CD4-positive, alpha-beta T cell treated with Interleukin-17A for 1 hour (primary cell): Measurements from ENCODE around the gene SLC23A1.

ENCODE experiments used
- DNase-seq: peaks from one replicate; pipeline ENCODE4 v3.0.0-alpha.2; 2020

The SLC23A1 gene

DNA sequence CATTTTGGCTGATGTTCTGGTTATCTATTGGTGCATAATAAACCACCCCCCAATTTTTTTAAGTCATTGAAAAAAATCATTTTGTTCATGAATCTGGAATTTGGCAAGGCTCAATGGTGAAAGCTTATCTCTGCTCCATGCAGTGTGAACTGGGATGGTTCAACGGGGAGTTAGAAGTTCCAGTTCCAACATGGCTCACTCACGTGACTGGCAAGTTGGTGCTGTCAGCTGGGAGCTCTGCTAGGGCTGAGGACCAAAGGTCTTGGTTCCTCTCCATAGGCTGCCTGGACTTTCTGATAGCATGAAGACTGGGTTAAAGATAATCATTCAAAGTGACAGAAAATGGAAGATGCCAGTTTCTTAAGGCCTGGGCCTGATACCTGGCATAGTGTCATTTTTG, 23.9 kb upstream of the SLC23A1 start:
- DNase-seq = no peak

DNA sequence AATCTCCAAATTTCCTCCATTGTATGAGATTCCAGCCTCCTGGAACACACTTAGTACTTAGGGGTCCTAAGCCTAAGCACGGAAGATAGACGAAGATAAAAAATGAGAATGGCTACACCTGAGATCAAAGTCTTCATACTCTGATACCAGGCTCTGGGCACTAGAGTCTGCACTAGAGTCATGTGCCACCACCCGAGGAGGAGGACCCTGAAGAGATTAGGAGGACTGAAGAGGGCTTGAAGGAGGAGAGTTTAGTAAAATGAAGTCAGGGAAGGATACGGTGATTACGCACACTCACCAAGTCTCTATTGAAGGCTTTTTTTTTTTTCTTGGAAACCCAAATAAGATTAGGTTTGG, 21.4 kb upstream of the SLC23A1 start:
- DNase-seq = no peak

DNA sequence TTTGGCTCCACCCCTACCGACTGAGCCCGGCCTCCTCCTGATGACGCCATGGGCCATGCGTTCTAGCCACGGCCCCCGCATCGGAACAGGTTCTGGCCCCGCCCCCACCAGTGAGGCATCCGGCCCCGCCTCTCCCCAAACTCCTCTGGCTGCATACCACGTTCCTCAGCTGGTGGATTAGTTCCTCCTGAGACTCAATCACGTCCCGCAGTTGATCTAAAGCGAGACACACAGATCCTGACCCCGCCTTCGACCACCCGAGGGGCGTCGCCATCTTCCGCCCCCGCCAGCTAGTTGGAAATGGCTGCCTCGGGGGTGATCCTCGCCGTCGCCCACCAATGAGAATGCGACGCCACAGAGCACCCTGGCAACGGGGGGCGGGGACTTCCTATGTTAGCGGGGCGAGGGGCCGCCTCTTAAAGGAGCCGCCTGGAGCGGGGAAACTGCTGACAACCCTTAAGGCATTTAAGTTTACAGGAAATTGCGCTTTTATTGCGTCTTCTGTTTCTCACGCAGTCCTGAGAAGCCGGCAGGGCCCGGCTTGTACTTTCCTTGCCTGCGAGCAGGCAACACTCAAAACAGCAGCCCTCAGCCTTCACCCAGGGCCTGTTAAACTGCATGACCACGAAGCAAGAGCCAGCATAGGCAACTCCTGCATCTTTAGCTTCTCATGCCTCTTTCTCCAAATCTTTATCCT, 20.8 kb upstream of the SLC23A1 start, which contains the start of gene SPATA24:
TSS of gene SPATA24 (minus strand) at position 303 of the 697 bp plus-strand sequence. CDS start at position 274, 29 bp downstream.
- peak; percentile 98 for DNase-seq

- no peak for DNase-seq
Observed at GRCh38 chr5:139403418-139403786, 20.3 kb upstream of the SLC23A1 start.

DNA sequence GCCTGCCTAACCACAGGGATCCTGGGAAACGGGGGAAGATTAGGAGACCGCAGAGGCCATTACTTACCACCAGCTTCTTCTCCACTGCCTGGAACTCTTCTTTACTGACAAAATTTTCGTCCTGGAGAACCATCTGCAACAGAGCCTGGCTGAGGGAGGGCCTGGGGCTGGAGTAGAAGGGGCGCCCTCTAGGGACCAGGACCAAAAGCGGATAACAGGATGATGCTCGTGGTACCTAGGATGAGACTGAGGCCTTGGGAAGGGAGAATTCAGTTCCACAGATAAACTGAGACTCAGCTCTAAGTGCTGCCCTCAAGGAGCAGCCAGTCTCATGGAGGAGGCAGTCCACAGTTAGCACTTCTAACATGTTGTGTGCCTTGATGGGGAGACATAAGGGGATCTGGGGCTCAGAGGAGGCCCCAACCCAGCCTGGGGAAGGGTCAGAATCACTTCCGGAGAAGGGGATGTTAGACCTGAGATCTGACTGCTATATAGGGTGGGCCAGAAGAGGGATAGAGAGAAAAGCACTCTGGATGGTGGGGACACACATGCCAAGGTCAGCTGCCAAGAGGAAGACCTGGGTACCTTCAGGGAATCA, 19.6 kb upstream of the SLC23A1 start:
- DNase-seq = peak; percentile 26

DNA sequence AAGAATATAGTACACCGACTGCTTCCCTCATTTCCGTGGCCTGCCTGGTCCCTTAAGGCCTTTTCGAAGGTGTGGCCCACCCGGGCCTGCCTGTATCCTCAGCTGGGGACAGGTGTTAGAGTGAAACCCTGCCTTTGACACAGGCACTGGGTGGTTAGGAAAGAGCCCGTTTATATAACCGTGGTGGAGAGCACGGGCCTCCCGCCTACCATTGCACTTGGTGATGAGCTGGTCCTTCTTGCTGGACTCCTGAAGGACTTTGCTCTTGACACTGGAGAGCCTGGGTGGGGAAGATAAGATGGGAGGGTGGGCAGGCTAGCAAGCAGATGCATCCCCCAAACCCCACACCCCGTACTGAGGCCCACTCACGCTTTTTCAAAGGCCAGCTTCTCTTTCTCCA, 18.4 kb upstream of the SLC23A1 start:
- DNase-seq = no peak

GRCh38 chr5:139399501-139400121, 16.5 kb upstream of the SLC23A1 start:
- DNase-seq = no peak

GRCh38 chr5:139397921-139398320, 14.8 kb upstream of the SLC23A1 start:
- DNase-seq = no peak

DNA sequence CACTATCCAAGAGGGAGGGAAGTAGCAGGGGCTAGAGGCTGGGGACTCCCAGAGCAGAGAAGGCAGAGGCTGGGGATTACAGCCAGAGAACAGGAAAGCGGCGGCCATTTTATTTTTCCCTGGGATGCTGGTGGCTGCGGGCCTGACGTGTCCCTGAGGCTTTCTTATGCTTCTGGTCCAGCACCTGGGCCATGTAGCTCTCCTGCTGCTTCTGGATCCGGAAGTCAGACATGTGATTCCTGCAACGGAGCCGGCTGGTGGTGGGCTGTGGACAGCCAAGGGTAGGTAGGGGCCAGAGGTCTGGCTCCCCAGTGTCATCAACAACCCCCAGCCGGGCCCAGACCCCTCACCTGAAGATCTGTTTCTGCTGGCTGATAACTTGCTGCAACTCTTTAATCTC, 13.6 kb upstream of the SLC23A1 start:
- no peak for DNase-seq

GRCh38 chr5:139395844-139396640, 12.9 kb upstream of the SLC23A1 start:
- no peak for DNase-seq

- DNase-seq = no peak
Observed at GRCh38 chr5:139394654-139395566, 11.8 kb upstream of the SLC23A1 start, which contains the start of gene PROB1. Gene PROB1, minus strand, starts transcription at chr5:139395104. Its CDS starts 23 bp downstream, at chr5:139395081.

GRCh38 chr5:139394123-139394653, 11.1 kb upstream of the SLC23A1 start:
- DNase-seq = peak; percentile 63

DNA sequence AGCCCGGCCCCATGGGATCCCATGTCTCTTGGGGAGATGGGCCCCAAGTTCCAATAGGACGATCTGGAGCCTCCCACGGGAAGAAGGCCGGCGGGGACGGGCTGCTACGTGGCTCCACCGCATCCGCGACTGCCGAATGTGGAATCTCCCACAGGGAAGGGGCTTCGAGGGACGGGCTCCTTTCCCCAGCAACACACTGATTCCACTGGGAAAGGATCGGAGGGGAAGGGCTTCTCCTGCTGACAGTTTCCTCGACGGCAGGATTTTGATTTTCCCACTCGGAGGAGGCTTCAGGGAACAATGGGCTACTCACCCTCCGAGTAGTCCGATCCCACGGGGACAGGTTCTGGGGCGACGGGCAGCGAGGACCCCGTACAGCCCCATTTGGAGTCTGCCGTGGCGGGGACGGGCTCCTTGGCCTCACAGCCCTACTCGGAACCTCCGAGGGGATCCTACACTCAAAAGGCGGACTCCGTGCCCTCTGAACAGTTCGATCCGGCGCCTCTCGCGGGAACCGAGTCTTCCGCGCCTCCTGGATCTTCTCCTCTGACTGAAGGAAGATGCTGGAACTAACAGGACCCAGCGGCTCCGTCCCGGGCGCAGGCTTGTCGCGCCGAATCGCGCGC, 10.5 kb upstream of the SLC23A1 start:
- no peak for DNase-seq

DNA sequence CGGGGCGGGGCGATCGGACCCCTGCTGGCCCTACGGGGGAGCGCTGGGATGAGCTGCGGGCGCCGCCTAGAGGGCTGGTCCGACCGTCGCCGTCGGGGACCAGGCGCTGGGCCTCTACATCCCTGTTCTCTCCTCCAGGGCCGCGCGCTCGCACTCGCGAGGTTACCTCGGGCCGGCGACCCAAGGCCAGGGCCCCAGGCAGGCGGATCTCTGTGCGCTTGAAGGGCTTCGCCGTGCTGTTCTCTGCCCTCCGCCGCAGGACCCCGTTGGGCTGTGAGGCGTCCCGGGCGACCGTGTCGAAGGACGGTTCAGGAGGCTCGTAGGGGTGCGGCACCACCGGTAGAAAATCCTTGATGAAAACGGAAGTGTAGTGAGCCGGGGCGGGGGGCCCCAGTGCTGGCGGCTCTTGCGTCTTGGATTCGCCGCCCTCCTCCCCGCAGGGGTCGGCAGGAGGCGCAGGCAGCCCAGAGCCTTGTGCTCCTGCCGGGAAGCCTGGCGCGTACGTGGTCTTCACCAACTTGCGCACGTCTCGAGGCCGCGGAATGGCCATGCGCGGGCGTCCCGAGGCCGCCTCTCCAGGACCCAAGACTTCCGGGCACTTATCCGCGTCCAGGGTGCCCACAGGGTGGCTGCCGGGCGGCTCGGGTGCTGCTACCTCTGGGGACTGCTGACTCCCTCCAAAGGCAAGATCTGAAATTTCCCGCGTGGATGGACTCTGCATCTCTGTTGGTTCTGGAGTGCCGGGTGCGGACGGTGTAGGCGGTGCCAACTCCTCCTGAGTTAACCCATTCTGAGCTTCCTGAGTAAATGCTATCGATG, 9.8 kb upstream of the SLC23A1 start:
- DNase-seq = peak; percentile 82

DNA sequence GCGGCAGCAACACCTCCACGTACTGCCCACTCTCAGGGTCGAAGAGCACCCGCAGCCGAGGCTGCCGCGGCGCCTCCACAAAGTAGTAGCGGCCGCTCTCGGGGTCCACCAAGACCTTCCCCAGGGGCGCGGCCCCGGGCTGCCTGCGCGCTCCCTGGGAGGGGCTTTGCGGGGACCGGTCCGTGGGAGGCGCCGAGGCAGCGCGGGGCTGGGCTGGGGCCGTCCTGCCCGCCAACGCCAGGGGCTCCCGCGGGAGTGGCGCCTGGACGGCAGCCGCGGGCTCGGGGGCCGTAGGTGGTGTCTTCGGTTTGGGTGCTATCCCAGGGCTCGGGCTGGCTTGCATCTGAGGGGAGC, 9.2 kb upstream of the SLC23A1 start:
- no peak for DNase-seq

DNA sequence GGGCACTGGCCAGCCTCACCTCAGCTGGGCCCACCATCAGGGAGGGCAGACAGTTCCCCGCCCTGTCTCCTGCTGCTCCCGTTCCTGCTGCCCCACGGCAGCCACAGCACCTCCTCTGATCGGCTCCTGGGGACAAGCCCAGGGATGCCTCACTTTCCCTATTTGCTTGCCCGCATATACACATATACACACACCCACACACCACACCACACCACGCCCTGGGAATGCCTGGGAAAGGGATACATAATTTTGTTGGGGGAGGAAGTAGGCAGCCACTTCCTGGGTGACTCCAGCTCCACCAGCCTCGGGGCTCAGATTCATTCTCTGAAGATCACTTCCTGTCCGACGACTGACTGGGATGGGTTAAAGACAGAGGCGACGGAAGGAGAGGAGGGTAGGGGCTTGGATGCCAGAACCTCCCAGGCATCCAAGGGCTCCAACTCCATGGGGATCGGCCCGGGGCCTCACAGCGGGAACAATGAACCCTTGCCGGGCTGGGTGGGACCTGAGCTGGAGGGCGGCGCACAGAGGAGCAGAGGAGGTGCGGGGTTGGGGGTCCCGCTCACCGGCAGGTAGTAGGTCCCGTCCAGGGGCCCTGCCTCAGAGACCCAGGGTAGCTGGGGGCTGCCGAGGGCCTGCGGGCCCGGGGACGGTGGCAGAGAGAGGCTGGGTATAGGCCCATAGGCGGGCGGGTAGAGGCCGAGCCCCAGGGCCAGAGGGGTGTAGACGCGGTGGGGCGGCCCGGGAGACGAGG, 8.7 kb upstream of the SLC23A1 start:
- peak; percentile 24 for DNase-seq

GRCh38 chr5:139390639-139391569, 7.8 kb upstream of the SLC23A1 start:
- no peak for DNase-seq

DNA sequence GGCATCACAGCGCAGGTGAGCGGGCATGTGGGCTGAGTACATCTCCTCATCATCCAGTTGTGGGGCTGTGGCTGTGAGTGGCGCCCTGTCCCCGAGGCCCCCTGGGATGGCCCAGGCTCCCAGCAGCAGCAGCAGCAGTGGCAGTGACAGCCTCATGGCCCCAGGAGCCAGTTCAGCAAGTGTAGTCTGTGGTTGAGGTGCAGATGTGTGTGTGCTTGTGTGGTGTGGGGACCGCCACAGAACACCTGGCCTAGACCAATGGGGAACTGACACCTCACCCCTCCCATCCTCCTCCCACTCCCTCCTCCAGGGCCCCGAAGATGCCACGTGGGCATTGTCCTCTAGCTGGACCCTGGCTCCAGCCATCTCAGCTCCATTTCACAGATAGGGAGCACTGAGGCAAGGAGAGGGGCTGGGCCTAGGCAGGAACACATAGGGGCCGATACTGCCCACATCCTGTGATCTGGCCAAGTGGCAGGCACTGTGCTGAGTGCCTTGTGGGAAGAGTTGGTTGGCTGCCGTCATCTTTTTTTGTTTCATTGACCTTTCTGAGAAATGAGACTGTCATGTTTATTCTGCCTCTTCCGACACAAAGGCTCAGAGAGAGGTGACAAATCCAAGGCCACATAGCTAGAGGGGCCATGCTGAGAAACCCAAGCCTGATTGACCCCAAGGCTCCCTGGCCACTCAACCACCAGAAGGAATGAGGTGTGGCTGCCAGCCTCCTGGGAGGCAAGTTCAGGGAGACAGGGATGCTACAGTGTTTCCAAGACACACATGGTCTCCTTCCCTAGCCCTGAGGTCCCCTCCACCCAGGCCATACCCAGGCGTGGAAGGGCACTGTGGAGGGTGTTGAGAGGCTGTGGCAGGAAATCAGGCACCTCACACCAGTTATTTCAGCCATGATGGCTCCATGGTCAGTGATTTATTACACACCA, 6.9 kb upstream of the SLC23A1 start, which contains the start of gene MZB1:
TSS of gene MZB1 (minus strand) at position 213 of the 938 bp plus-strand sequence. CDS start at position 156, 57 bp downstream.
- peak; percentile 84 for DNase-seq
